H1 (cell line): Measurements from ENCODE around the gene PKIB. TPM values are rescaled to one million over a fixed set of nuclear protein-coding genes. Genes with fewer than 3 reads are reported as not detected.

ENCODE experiments used
- CREB1 ChIP-seq: IDR thresholded peaks from 2 replicates; pipeline ENCODE4 v1.6.1; 2012; ENCODE audit warnings: inconsistent platforms
- E2F6 ChIP-seq: IDR thresholded peaks from 2 replicates; pipeline ENCODE4 v1.6.1; 2012; ENCODE audit warnings: inconsistent platforms
- KDM1A ChIP-seq: fragments of 200-600, 300-600 bp; sonication (generic); IDR thresholded peaks from 2 replicates; pipeline ENCODE4 v1.7.1; 2016; ENCODE audit warnings: mild to moderate bottlenecking, low read length, borderline replicate concordance
- KDM4A ChIP-seq: IDR thresholded peaks from one replicate; pipeline ENCODE4 v1.7.1; 2012; ENCODE audit warnings: low read depth, mild to moderate bottlenecking, moderate library complexity, low read length, inconsistent platforms; ENCODE audit not compliant: severe bottlenecking
- NANOG ChIP-seq: IDR thresholded peaks from 2 replicates; pipeline ENCODE4 v1.6.1; 2011; ENCODE audit warnings: low read length, low read depth, mild to moderate bottlenecking, inconsistent platforms; ENCODE audit not compliant: insufficient read depth, poor library complexity, severe bottlenecking
- POLR2A ChIP-seq, 2 experiments: IDR thresholded peaks; 1 replicate in 1 of 2; 2 replicates in 1 of 2; pipeline ENCODE4 v1.6.1; 2011; ENCODE audit warnings: low read depth in 2 of 2, low read length in 2 of 2, mild to moderate bottlenecking in 2 of 2; ENCODE audit errors: control extremely low read depth in 1 of 2
- SIN3A ChIP-seq, 2 experiments: IDR thresholded peaks in 1 of 2; conservative IDR thresholded peaks in 1 of 2; 2 replicates each; pipeline ENCODE4 v1.6.1; 2011 to 2012; ENCODE audit warnings: low read length in 2 of 2, improper control_type of control experiment in 1 of 2, low read depth in 1 of 2, mild to moderate bottlenecking in 1 of 2
- polyA plus RNA-seq, 7 experiments: library from polyadenylated mRNA; depleted of rRNA in 3 of 7; stranded (reverse) in 5 of 7; unstranded in 2 of 7; fragments of >200 nt in 5 of 7; fragments of 200-250 nt in 2 of 7; gene quantifications; 1 replicate in 5 of 7; 2 replicates in 1 of 7; 4 replicates in 1 of 7; pipeline versions ENCODE4 v1.2.1 to v1.2.3, GENCODE V29; 2011 to 2013; ENCODE audit warnings: missing spikeins in 2 of 7, mixed read lengths in 2 of 7
- total RNA-seq: library from RNA; stranded (reverse); fragmentation: NEBNext Ultra II Directional; extraction: Animal tissue kit (Norgen Biotek cat#: 25700); gene quantifications from 2 replicates; pipeline ENCODE4 v1.2.1, GENCODE V29; 2021
- TF ChIP-seq, protein P1 (sequence below): fragments of 300-600 bp; sonication (generic); IDR thresholded peaks from 2 replicates; pipeline ENCODE4 v1.7.1; 2012; ENCODE audit warnings: low read length, moderate library complexity, mild to moderate bottlenecking, inconsistent platforms; ENCODE audit not compliant: insufficient replicate concordance

PKIB gene
- total and polyA plus RNA-seq, 2 of the 8 experiments (the other 6 are each of a cell fraction or from before 2014, with no cell fraction given), result 13.5 to 73.3 TPM

DNA sequence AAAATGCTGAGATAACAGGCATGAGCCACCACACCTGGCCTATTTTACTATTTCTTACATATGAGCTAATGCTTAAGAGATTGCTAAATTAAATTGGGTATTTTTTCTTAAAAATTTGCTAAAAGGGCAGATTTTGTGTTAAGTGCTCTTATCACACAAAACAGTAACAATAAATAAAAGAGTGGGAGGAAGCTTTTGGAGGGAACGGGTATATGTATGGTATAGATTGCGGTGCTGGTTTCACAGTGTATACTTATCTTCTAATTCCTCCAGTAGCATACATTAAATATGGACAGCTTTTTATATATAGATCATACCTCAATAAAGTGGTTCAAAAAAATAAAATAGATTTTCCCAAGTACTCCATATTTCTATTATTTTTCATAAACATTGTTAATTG, 129.9 kb downstream of the PKIB start (continued):
- TF ChIP-seq, protein P1, sequence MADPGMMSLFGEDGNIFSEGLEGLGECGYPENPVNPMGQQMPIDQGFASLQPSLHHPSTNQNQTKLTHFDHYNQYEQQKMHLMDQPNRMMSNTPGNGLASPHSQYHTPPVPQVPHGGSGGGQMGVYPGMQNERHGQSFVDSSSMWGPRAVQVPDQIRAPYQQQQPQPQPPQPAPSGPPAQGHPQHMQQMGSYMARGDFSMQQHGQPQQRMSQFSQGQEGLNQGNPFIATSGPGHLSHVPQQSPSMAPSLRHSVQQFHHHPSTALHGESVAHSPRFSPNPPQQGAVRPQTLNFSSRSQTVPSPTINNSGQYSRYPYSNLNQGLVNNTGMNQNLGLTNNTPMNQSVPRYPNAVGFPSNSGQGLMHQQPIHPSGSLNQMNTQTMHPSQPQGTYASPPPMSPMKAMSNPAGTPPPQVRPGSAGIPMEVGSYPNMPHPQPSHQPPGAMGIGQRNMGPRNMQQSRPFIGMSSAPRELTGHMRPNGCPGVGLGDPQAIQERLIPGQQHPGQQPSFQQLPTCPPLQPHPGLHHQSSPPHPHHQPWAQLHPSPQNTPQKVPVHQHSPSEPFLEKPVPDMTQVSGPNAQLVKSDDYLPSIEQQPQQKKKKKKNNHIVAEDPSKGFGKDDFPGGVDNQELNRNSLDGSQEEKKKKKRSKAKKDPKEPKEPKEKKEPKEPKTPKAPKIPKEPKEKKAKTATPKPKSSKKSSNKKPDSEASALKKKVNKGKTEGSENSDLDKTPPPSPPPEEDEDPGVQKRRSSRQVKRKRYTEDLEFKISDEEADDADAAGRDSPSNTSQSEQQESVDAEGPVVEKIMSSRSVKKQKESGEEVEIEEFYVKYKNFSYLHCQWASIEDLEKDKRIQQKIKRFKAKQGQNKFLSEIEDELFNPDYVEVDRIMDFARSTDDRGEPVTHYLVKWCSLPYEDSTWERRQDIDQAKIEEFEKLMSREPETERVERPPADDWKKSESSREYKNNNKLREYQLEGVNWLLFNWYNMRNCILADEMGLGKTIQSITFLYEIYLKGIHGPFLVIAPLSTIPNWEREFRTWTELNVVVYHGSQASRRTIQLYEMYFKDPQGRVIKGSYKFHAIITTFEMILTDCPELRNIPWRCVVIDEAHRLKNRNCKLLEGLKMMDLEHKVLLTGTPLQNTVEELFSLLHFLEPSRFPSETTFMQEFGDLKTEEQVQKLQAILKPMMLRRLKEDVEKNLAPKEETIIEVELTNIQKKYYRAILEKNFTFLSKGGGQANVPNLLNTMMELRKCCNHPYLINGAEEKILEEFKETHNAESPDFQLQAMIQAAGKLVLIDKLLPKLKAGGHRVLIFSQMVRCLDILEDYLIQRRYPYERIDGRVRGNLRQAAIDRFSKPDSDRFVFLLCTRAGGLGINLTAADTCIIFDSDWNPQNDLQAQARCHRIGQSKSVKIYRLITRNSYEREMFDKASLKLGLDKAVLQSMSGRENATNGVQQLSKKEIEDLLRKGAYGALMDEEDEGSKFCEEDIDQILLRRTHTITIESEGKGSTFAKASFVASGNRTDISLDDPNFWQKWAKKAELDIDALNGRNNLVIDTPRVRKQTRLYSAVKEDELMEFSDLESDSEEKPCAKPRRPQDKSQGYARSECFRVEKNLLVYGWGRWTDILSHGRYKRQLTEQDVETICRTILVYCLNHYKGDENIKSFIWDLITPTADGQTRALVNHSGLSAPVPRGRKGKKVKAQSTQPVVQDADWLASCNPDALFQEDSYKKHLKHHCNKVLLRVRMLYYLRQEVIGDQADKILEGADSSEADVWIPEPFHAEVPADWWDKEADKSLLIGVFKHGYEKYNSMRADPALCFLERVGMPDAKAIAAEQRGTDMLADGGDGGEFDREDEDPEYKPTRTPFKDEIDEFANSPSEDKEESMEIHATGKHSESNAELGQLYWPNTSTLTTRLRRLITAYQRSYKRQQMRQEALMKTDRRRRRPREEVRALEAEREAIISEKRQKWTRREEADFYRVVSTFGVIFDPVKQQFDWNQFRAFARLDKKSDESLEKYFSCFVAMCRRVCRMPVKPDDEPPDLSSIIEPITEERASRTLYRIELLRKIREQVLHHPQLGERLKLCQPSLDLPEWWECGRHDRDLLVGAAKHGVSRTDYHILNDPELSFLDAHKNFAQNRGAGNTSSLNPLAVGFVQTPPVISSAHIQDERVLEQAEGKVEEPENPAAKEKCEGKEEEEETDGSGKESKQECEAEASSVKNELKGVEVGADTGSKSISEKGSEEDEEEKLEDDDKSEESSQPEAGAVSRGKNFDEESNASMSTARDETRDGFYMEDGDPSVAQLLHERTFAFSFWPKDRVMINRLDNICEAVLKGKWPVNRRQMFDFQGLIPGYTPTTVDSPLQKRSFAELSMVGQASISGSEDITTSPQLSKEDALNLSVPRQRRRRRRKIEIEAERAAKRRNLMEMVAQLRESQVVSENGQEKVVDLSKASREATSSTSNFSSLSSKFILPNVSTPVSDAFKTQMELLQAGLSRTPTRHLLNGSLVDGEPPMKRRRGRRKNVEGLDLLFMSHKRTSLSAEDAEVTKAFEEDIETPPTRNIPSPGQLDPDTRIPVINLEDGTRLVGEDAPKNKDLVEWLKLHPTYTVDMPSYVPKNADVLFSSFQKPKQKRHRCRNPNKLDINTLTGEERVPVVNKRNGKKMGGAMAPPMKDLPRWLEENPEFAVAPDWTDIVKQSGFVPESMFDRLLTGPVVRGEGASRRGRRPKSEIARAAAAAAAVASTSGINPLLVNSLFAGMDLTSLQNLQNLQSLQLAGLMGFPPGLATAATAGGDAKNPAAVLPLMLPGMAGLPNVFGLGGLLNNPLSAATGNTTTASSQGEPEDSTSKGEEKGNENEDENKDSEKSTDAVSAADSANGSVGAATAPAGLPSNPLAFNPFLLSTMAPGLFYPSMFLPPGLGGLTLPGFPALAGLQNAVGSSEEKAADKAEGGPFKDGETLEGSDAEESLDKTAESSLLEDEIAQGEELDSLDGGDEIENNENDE, result no peak
- TF ChIP-seq KDM1A (no peak), NANOG (no peak), E2F6 (no peak), SIN3A (conservative IDR thresholded peaks at IDR 0.05 in 1 of 2, IDR thresholded peaks at IDR 0.05 in 1 of 2; ENCODE audit: low read depth in 1 of 2, low read length in 2 of 2) (no peak), KDM4A (no peak), POLR2A (IDR thresholded peaks at IDR 0.05; ENCODE audit: control extremely low read depth in 1 of 2, low read depth in 2 of 2, low read length in 2 of 2) (no peak), CREB1 (no peak)
